H1 (cell line): Measurements from ENCODE around the gene DCAF7. TPM values are rescaled to one million over a fixed set of nuclear protein-coding genes. Genes with fewer than 3 reads are reported as not detected.

Source experiments
- JUND ChIP-seq: IDR thresholded peaks from 2 replicates; pipeline ENCODE4 v1.6.1; 2011; ENCODE audit warnings: mild to moderate bottlenecking, improper control_type of control experiment, low read length
- KDM1A ChIP-seq: fragments of 200-600, 300-600 bp; sonication (generic); IDR thresholded peaks from 2 replicates; pipeline ENCODE4 v1.7.1; 2016; ENCODE audit warnings: mild to moderate bottlenecking, low read length, borderline replicate concordance
- RAD21 ChIP-seq, 2 experiments: IDR thresholded peaks in 1 of 2; conservative IDR thresholded peaks in 1 of 2; 2 replicates each; pipeline ENCODE4 v1.6.1; 2011; ENCODE audit warnings: low read depth in 2 of 2, low read length in 2 of 2, improper control_type of control experiment in 1 of 2, inconsistent platforms in 1 of 2, mild to moderate bottlenecking in 1 of 2, moderate library complexity in 1 of 2
- polyA plus RNA-seq, 7 experiments: library from polyadenylated mRNA; depleted of rRNA in 3 of 7; stranded (reverse) in 5 of 7; unstranded in 2 of 7; fragments of >200 nt in 5 of 7; fragments of 200-250 nt in 2 of 7; gene quantifications; 1 replicate in 5 of 7; 2 replicates in 1 of 7; 4 replicates in 1 of 7; pipeline versions ENCODE4 v1.2.1 to v1.2.3, GENCODE V29; 2011 to 2013; ENCODE audit warnings: missing spikeins in 2 of 7, mixed read lengths in 2 of 7
- total RNA-seq: library from RNA; stranded (reverse); fragmentation: NEBNext Ultra II Directional; extraction: Animal tissue kit (Norgen Biotek cat#: 25700); gene quantifications from 2 replicates; pipeline ENCODE4 v1.2.1, GENCODE V29; 2021

DCAF7 gene
- total and polyA plus RNA-seq, 2 of the 8 experiments (the other 6 are each of a cell fraction or from before 2014, with no cell fraction given) = 74.9 to 94.1 TPM

GRCh38 chr17:63598281-63598680, 48.0 kb downstream of the DCAF7 start (continued):
- TF ChIP-seq JUND = no peak
- TF ChIP-seq KDM1A = no peak
- TF ChIP-seq RAD21 (IDR thresholded peaks at IDR 0.05 in 1 of 2, conservative IDR thresholded peaks at IDR 0.05 in 1 of 2; ENCODE audit: low read depth in 2 of 2, low read length in 2 of 2) = no peak
